HG03066 (cell line): Measurements from ENCODE around the gene MEGF11.

Experiments
- ATAC-seq: cut with Tn5 transposase; IDR thresholded peaks from one replicate; pipeline ENCODE4 v1.9.1; 2021; ENCODE audit warnings: low read depth; ENCODE audit not compliant: unreplicated experiment

MEGF11 gene

GRCh38 chr15:66253418-66254088, at the start of gene MEGF11:
TSS of gene MEGF11 (minus strand) at chr15:66253750. CDS start at chr15:66128403, 125,347 bp downstream.
- no peak for ATAC-seq

GRCh38 chr15:66302489-66303278, 49.1 kb upstream of the MEGF11 start:
- no peak for ATAC-seq

GRCh38 chr15:66298803-66299251, 45.3 kb upstream of the MEGF11 start:
- ATAC-seq, result no peak

GRCh38 chr15:66296186-66296585, 42.6 kb upstream of the MEGF11 start:
- ATAC-seq, result no peak

- ATAC-seq, result no peak
Observed at GRCh38 chr15:66294932-66295235, 41.3 kb upstream of the MEGF11 start.

- peak; percentile 25 for ATAC-seq
Observed at GRCh38 chr15:66294157-66294931, 40.8 kb upstream of the MEGF11 start.

GRCh38 chr15:66293419-66294156, 40.0 kb upstream of the MEGF11 start, which contains the start of gene DIS3L:
TSS of gene DIS3L (plus strand) at chr15:66293568. CDS start at chr15:66293597, 29 bp downstream.
- ATAC-seq, result peak; percentile 54

GRCh38 chr15:66292571-66293418, 39.2 kb upstream of the MEGF11 start:
- peak; percentile 6 for ATAC-seq

- no peak for ATAC-seq
Observed at GRCh38 chr15:66291816-66292570, 38.4 kb upstream of the MEGF11 start.

- no peak for ATAC-seq
Observed at GRCh38 chr15:66290518-66290917, 37.0 kb upstream of the MEGF11 start.

GRCh38 chr15:66290007-66290406, 36.5 kb upstream of the MEGF11 start:
- no peak for ATAC-seq

- no peak for ATAC-seq
Observed at GRCh38 chr15:66288551-66289185, 35.1 kb upstream of the MEGF11 start.

- no peak for ATAC-seq
Observed at GRCh38 chr15:66288093-66288492, 34.5 kb upstream of the MEGF11 start.

GRCh38 chr15:66287461-66288057, 34.0 kb upstream of the MEGF11 start:
- no peak for ATAC-seq

- no peak for ATAC-seq
Observed at GRCh38 chr15:66285533-66286280, 32.2 kb upstream of the MEGF11 start.

GRCh38 chr15:66284271-66284670, 30.7 kb upstream of the MEGF11 start:
- no peak for ATAC-seq

- ATAC-seq, result no peak
Observed at GRCh38 chr15:66278671-66279070, 25.1 kb upstream of the MEGF11 start.
